Measurements from ENCODE around the gene VWA5B1. TPM values are rescaled to one million over a fixed set of nuclear protein-coding genes. Genes with fewer than 3 reads are reported as not detected.

The VWA5B1 gene
- total RNA-seq, 1 experiment from 2014 or later, result not detected

DNA sequence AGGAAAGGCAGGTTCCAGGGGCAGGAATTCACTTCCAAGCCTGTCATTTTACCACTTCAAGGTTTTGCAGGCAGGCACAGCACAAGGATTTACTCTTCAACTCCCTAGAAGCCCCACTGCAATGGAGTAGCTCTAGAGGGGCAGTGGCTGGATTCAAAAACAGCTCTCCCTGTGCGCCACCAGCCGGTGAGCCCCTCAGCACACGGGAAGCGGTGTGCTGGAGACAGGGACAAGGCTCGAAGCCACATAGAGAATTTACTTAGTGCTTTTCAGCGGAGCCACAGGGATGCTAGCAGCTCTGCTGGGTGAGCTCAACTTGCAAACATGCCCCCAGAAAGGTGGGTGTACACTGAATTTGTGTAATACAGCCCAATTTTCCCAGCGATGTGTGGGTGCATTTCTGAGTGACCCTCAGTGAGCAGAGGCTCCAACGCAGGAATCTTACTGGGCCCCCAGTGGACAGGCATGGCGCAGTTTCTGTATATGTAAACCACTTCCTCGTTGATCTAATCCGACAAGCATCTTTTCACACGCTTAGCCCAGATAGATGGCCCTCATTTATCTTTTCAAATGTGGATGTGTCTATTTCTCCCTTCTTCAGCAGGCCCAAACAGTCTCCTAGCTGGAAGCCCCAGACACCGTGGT is 10.9 kb downstream of the VWA5B1 start:
- TF ChIP-seq CTCF (IDR thresholded peaks at IDR 0.05; ENCODE audit: unreplicated experiment), result no peak
- BruUV-seq (replicated peaks), result no TSS peak
- Mint-ChIP-seq H3K9me3 (ENCODE audit: low read depth, unreplicated experiment) (no peaks in the 10 kb centered on the region), H3K4me3 (ENCODE audit: low read depth, unreplicated experiment) (no peak overlapping the region), H3K27ac (ENCODE audit: unreplicated experiment) (no peak overlapping the region), H3K36me3 (ENCODE audit: insufficient read depth, unreplicated experiment) (no peaks in the 10 kb centered on the region), H3K27me3 (ENCODE audit: unreplicated experiment) (peaks cover 64% of the 10 kb centered on the region), H3K4me1 (ENCODE audit: low read depth, unreplicated experiment) (no peaks in the 10 kb centered on the region)
- CTCF ChIA-PET, result no interaction called here
- DNase-seq, result no peak
- intact Hi-C loops (cut with micrococcal nuclease; ENCODE audit: unreplicated experiment), result no loop called here

DNA sequence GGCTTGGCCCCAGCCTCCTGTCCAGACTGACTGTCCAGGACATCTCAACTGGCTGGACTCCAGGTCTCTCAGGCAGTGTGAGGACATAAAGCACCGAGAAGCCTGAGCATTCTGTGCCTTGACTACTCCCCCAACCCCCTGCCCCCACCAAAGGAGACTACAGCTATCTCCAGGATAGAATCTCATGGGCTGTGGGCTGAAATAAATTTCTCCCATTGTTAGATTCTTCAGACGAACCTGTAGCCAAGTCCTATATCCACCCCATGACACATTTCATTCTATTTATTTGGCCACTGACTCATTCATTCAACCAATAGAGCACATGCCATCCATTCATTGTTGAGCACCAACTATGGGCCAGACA is 11.4 kb downstream of the VWA5B1 start:
- H3K9me3 Mint-ChIP-seq (ENCODE audit: low read depth, unreplicated experiment), result no peaks in the 10 kb centered on the region
- peaks cover 69% of the 10 kb centered on the region for H3K27me3 Mint-ChIP-seq (ENCODE audit: unreplicated experiment)
- no peak for DNase-seq
- CTCF ChIA-PET, result no interaction called here
- H3K4me1 Mint-ChIP-seq (ENCODE audit: low read depth, unreplicated experiment), result no peaks in the 10 kb centered on the region
- no peak for TF ChIP-seq CTCF (IDR thresholded peaks at IDR 0.05; ENCODE audit: unreplicated experiment)
- H3K27ac Mint-ChIP-seq (ENCODE audit: unreplicated experiment), result no peak overlapping the region
- intact Hi-C loops (cut with micrococcal nuclease; ENCODE audit: unreplicated experiment), result no loop called here
- H3K4me3 Mint-ChIP-seq (ENCODE audit: low read depth, unreplicated experiment), result no peak overlapping the region
- H3K36me3 Mint-ChIP-seq (ENCODE audit: insufficient read depth, unreplicated experiment), result no peaks in the 10 kb centered on the region
- no TSS peak for BruUV-seq (replicated peaks)

GRCh38 chr1:20307026-20307425 is 16.4 kb downstream of the VWA5B1 start:
- CTCF ChIA-PET, result no interaction called here
- intact Hi-C loops (cut with micrococcal nuclease; ENCODE audit: unreplicated experiment), result no loop called here

DNA sequence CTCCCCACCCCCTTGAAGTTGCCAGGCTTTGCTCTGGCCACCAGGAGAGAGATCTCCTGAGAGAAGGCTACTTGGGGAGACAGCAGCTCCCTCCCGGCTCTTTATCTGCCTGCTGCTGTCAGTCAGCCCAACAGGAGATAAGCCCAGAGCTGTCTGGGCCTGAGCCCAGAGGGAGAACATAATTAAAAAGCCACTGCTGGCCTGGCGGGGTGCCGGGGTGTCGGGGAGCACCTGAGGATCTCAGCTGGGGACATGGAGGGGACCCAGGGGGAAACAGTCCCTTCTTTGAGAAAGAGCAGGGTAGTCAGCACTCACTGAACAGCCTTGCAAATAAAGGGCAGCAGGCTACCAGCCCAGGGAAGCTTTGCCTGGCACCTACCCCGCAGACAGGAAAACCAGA is 17.9 kb downstream of the VWA5B1 start:
- intact Hi-C loops (cut with micrococcal nuclease; ENCODE audit: unreplicated experiment), result no loop called here
- TF ChIP-seq CTCF (IDR thresholded peaks at IDR 0.05; ENCODE audit: unreplicated experiment), result no peak
- Mint-ChIP-seq H3K36me3 (ENCODE audit: insufficient read depth, unreplicated experiment) (no peaks in the 10 kb centered on the region), H3K9me3 (ENCODE audit: low read depth, unreplicated experiment) (no peaks in the 10 kb centered on the region), H3K27me3 (ENCODE audit: unreplicated experiment) (peaks cover 65% of the 10 kb centered on the region), H3K4me1 (ENCODE audit: low read depth, unreplicated experiment) (no peaks in the 10 kb centered on the region), H3K4me3 (ENCODE audit: low read depth, unreplicated experiment) (no peak overlapping the region), H3K27ac (ENCODE audit: unreplicated experiment) (no peak overlapping the region)
- CTCF ChIA-PET, result no interaction called here
- BruUV-seq (replicated peaks), result no TSS peak
- DNase-seq, result no peak

More at GRCh38 chr1:20307026-20307425, 16.4 kb downstream of the VWA5B1 start:
- Mint-ChIP-seq H3K27ac (ENCODE audit: unreplicated experiment) (no peak overlapping the region), H3K4me3 (ENCODE audit: low read depth, unreplicated experiment) (no peak overlapping the region), H3K36me3 (ENCODE audit: insufficient read depth, unreplicated experiment) (no peaks in the 10 kb centered on the region), H3K9me3 (ENCODE audit: low read depth, unreplicated experiment) (no peaks in the 10 kb centered on the region), H3K27me3 (ENCODE audit: unreplicated experiment) (peaks cover 65% of the 10 kb centered on the region), H3K4me1 (ENCODE audit: low read depth, unreplicated experiment) (no peaks in the 10 kb centered on the region)
- TF ChIP-seq CTCF (IDR thresholded peaks at IDR 0.05; ENCODE audit: unreplicated experiment), result no peak
- DNase-seq, result no peak
- BruUV-seq (replicated peaks), result no TSS peak
